HEK293 (cell line): Measurements from ENCODE around the gene NKPD1.

Experiments
- CTCF ChIA-PET: fragments of 350-600 bp; formaldehyde crosslinking; extraction: SDS; loops from one replicate; lab custom pipeline; 2021; ENCODE audit warnings: antibody characterized with exemption; lab: Yijun Ruan, JAX
- POLR2A ChIA-PET: fragments of 300-600 bp; formaldehyde crosslinking; extraction: SDS; loops from one replicate; lab custom pipeline; 2020; ENCODE audit warnings: antibody characterized with exemption, inconsistent platforms; lab: Yijun Ruan, JAX
- H3K27ac ChIP-seq: fragments of 200-500 bp; sonication (Bioruptor generic); 2 replicates; pipeline ENCODE4 v1.5.1; 2014; ENCODE audit warnings: low read depth, low read length, control low read depth, inconsistent platforms; ENCODE audit errors: extremely low read depth
- H3K36me3 ChIP-seq, 2 experiments: fragments of 200-500 bp in 1 of 2; sonication (Bioruptor generic) in 1 of 2; 1 replicate in 1 of 2; 2 replicates in 1 of 2; pipeline ENCODE4 v1.5.1; 2014 to 2017; ENCODE audit warnings: inconsistent platforms in 2 of 2, low read length in 2 of 2; ENCODE audit not compliant: control insufficient read depth in 2 of 2, insufficient read depth in 1 of 2
- H3K4me1 ChIP-seq: fragments of 200-500 bp; sonication (Bioruptor generic); 2 replicates; pipeline ENCODE4 v1.5.1; 2014; ENCODE audit warnings: mild to moderate bottlenecking, low read length, inconsistent platforms; ENCODE audit not compliant: control insufficient read depth, insufficient read depth
- H3K4me3 ChIP-seq: 2 replicates; pipeline ENCODE4 v1.5.1; 2011; ENCODE audit warnings: low read depth, mild to moderate bottlenecking, control low read depth, low read length, moderate library complexity
- H3K9me3 ChIP-seq: fragments of 200-500 bp; sonication (Bioruptor generic); 2 replicates; pipeline ENCODE4 v1.5.1; 2014; ENCODE audit warnings: low read depth, low read length, inconsistent platforms; ENCODE audit not compliant: control insufficient read depth, insufficient read depth
- HOXA7 ChIP-seq: sonication (generic); formaldehyde crosslinking; IDR thresholded peaks from 2 replicates; pipeline ENCODE4 v1.8.1; 2022; ENCODE audit warnings: missing genetic modification reagents, borderline replicate concordance
- KLF1 ChIP-seq: fragments of 450-650 bp; formaldehyde crosslinking; IDR thresholded peaks from 2 replicates; pipeline ENCODE4 v1.5.1; 2016; ENCODE audit warnings: missing biosample characterization, missing genetic modification characterization
- MYNN ChIP-seq: fragments of 450-650 bp; formaldehyde crosslinking; IDR thresholded peaks from 2 replicates; pipeline ENCODE4 v1.5.1; 2016; ENCODE audit warnings: missing biosample characterization, missing genetic modification characterization, borderline replicate concordance
- PATZ1 ChIP-seq: fragments of 450-650 bp; formaldehyde crosslinking; IDR thresholded peaks from 2 replicates; pipeline ENCODE4 v1.5.1; 2016; ENCODE audit warnings: missing biosample characterization, missing genetic modification characterization
- PRDM6 ChIP-seq: fragments of 450-650 bp; formaldehyde crosslinking; IDR thresholded peaks from 2 replicates; pipeline ENCODE4 v1.5.1; 2017; ENCODE audit warnings: missing biosample characterization, missing genetic modification characterization
- RBAK ChIP-seq: fragments of 450-650 bp; formaldehyde crosslinking; IDR thresholded peaks from 2 replicates; pipeline ENCODE4 v1.5.1; 2016; ENCODE audit warnings: missing biosample characterization, missing genetic modification characterization
- REPIN1 ChIP-seq: fragments of 450-650 bp; formaldehyde crosslinking; IDR thresholded peaks from 2 replicates; pipeline ENCODE4 v1.5.1; 2017; ENCODE audit warnings: missing biosample characterization, missing genetic modification characterization, low read depth
- SP3 ChIP-seq: fragments of 450-650 bp; formaldehyde crosslinking; IDR thresholded peaks from 2 replicates; pipeline ENCODE4 v1.5.1; 2016; ENCODE audit warnings: missing biosample characterization, missing genetic modification characterization
- ZBTB10 ChIP-seq: fragments of 450-650 bp; formaldehyde crosslinking; IDR thresholded peaks from 2 replicates; pipeline ENCODE4 v1.5.1; 2016; ENCODE audit warnings: missing biosample characterization, missing genetic modification characterization
- ZBTB20 ChIP-seq: fragments of 450-650 bp; formaldehyde crosslinking; IDR thresholded peaks from 2 replicates; pipeline ENCODE4 v1.5.1; 2016; ENCODE audit warnings: missing biosample characterization, missing genetic modification characterization
- ZBTB26 ChIP-seq: fragments of 450-650 bp; formaldehyde crosslinking; optimal IDR thresholded peaks from 2 replicates; pipeline ENCODE3; 2016; ENCODE audit warnings: missing biosample characterization, mild to moderate bottlenecking, missing genetic modification characterization
- ZNF184 ChIP-seq: fragments of 450-650 bp; IDR thresholded peaks from 2 replicates; pipeline ENCODE4 v1.5.1; 2018; ENCODE audit warnings: missing biosample characterization, mild to moderate bottlenecking, missing genetic modification characterization
- ZNF211 ChIP-seq: fragments of 450-650 bp; formaldehyde crosslinking; IDR thresholded peaks from 2 replicates; pipeline ENCODE4 v1.5.1; 2016; ENCODE audit warnings: low read depth, missing biosample characterization, missing genetic modification characterization
- ZNF248 ChIP-seq: fragments of 450-650 bp; formaldehyde crosslinking; IDR thresholded peaks from 2 replicates; pipeline ENCODE4 v1.5.1; 2017; ENCODE audit warnings: missing biosample characterization, missing genetic modification characterization
- ZNF266 ChIP-seq: fragments of 450-650 bp; formaldehyde crosslinking; IDR thresholded peaks from 2 replicates; pipeline ENCODE4 v1.5.1; 2016; ENCODE audit warnings: missing biosample characterization, missing genetic modification characterization, low read depth
- ZNF324 ChIP-seq: fragments of 450-650 bp; formaldehyde crosslinking; IDR thresholded peaks from 2 replicates; pipeline ENCODE4 v1.5.1; 2016; ENCODE audit warnings: missing biosample characterization, missing genetic modification characterization
- ZNF513 ChIP-seq: fragments of 450-650 bp; IDR thresholded peaks from 2 replicates; pipeline ENCODE4 v1.5.1; 2018; ENCODE audit warnings: missing biosample characterization, missing genetic modification characterization
- ZNF521 ChIP-seq: fragments of 450-650 bp; formaldehyde crosslinking; IDR thresholded peaks from 2 replicates; pipeline ENCODE4 v1.5.1; 2017; ENCODE audit warnings: missing biosample characterization, mild to moderate bottlenecking, missing genetic modification characterization
- ZNF645 ChIP-seq: fragments of 450-650 bp; formaldehyde crosslinking; IDR thresholded peaks from 2 replicates; pipeline ENCODE4; 2016; ENCODE audit warnings: missing biosample characterization, missing genetic modification characterization
- ZNF677 ChIP-seq: fragments of 450-650 bp; IDR thresholded peaks from 2 replicates; pipeline ENCODE4 v1.5.0; 2018; ENCODE audit warnings: missing biosample characterization, mild to moderate bottlenecking, missing genetic modification characterization, moderate library complexity
- ZNF837 ChIP-seq: fragments of 450-650 bp; formaldehyde crosslinking; IDR thresholded peaks from 2 replicates; pipeline ENCODE4 v1.5.1; 2016; ENCODE audit warnings: missing biosample characterization, missing genetic modification characterization

Gene NKPD1

GRCh38 chr19:45175515-45176345, 14.9 kb upstream of the NKPD1 start:
- Histone ChIP-seq H3K9me3 (no peaks in the 10 kb centered on the region), H3K27ac (no peak overlapping the region), H3K4me3 (no peak overlapping the region), H3K4me1 (peaks cover 8% of the 10 kb centered on the region), H3K36me3 (peaks cover 0 to 2% of the 10 kb centered on the region in 2 experiments; a peak in 1 of 3 replicates)
- TF ChIP-seq ZNF521 (tag by site-specific recombination) = no peak
- TF ChIP-seq ZNF837 (tag by site-specific recombination) = no peak
- TF ChIP-seq ZNF645 (tag by site-specific recombination) = no peak
- no peak for TF ChIP-seq ZBTB20 (tag by site-specific recombination)
- ChIA-PET POLR2A (interaction anchor here (0.6 kb wide), 1 partner anchor 1693 kb away, joined by 5 read pairs; no protein-coding TSS in a partner anchor), CTCF (no interaction called here)

- ChIA-PET CTCF (no interaction called here), POLR2A (no interaction called here)
- no peaks in the 10 kb centered on the region for H3K9me3 ChIP-seq
- H3K4me1 ChIP-seq = peaks cover 3% of the 10 kb centered on the region; the same call in 1 of the 2 replicates
- no peak overlapping the region for H3K27ac ChIP-seq
- no peak overlapping the region for H3K4me3 ChIP-seq
- H3K36me3 ChIP-seq = no peaks in the 10 kb centered on the region
- TF ChIP-seq ZNF324 (no peak), SP3 (tag by site-specific recombination) (no peak), PATZ1 (no peak), ZBTB10 (tag by site-specific recombination) (no peak), ZNF677 (tag by site-specific recombination) (no peak), ZNF184 (tag by site-specific recombination) (no peak), ZNF248 (tag by site-specific recombination) (no peak), ZNF211 (tag by site-specific recombination) (no peak), KLF1 (no peak), REPIN1 (no peak), MYNN (tag by site-specific recombination) (no peak), PRDM6 (tag by site-specific recombination) (no peak), ZNF513 (no peak), ZNF266 (tag by site-specific recombination) (no peak), RBAK (tag by site-specific recombination) (no peak), ZBTB26 (tag by site-specific recombination) (no peak), HOXA7 (CRISPR knock-in tag) (no peak)
Measured at GRCh38 chr19:45173816-45174215, 13.0 kb upstream of the NKPD1 start.
